Immature natural killer cell (primary cell): Measurements from ENCODE around the gene FANK1. TPM values are rescaled to one million over a fixed set of nuclear protein-coding genes. Genes with fewer than 3 reads are reported as not detected.

Experiments
- DNase-seq, 3 donors: peaks; one replicate each; pipeline ENCODE4 v3.0.0; 2022; ENCODE audit warnings: mixed read lengths in 1 of 3
- H3K27ac Mint-ChIP-seq, 6 donors: one replicate each; pipeline ENCODE4 v1.8.0; 2020; ENCODE audit warnings: mixed read lengths in 6 of 6, mild to moderate bottlenecking in 5 of 6, inconsistent platforms in 4 of 6, moderate library complexity in 3 of 6
- H3K27me3 Mint-ChIP-seq, 3 donors: one replicate each; pipeline ENCODE4 v1.8.0; 2020 to 2021; ENCODE audit warnings: low read depth in 3 of 3, mild to moderate bottlenecking in 3 of 3, mixed read lengths in 3 of 3, moderate library complexity in 3 of 3, inconsistent platforms in 1 of 3
- H3K36me3 Mint-ChIP-seq, 3 donors: one replicate each; pipeline ENCODE4 v1.8.0; 2020; ENCODE audit warnings: mixed read lengths in 3 of 3, inconsistent platforms in 2 of 3, mild to moderate bottlenecking in 2 of 3
- H3K4me1 Mint-ChIP-seq, 2 donors: one replicate each; pipeline ENCODE4 v1.8.0; 2020; ENCODE audit warnings: inconsistent platforms in 2 of 2, mild to moderate bottlenecking in 2 of 2, mixed read lengths in 2 of 2, moderate library complexity in 1 of 2
- H3K4me3 Mint-ChIP-seq, 5 donors: one replicate each; pipeline ENCODE4 v1.8.0; 2020; ENCODE audit warnings: mild to moderate bottlenecking in 5 of 5, mixed read lengths in 5 of 5, inconsistent platforms in 3 of 5, moderate library complexity in 3 of 5
- H3K9me3 Mint-ChIP-seq, 6 donors: one replicate each; pipeline ENCODE4 v1.8.0; 2020; ENCODE audit warnings: mild to moderate bottlenecking in 6 of 6, mixed read lengths in 6 of 6, inconsistent platforms in 4 of 6, moderate library complexity in 3 of 6
- polyA plus RNA-seq, 3 donors: library from polyadenylated mRNA; unstranded; fragments of 300-500 nt; fragmentation: Illumina TruSeq; gene quantifications; one replicate each; pipeline ENCODE4 v1.2.3, GENCODE V29; 2021

FANK1 gene
- polyA plus RNA-seq, 3 donors from 2014 or later: not detected

DNA sequence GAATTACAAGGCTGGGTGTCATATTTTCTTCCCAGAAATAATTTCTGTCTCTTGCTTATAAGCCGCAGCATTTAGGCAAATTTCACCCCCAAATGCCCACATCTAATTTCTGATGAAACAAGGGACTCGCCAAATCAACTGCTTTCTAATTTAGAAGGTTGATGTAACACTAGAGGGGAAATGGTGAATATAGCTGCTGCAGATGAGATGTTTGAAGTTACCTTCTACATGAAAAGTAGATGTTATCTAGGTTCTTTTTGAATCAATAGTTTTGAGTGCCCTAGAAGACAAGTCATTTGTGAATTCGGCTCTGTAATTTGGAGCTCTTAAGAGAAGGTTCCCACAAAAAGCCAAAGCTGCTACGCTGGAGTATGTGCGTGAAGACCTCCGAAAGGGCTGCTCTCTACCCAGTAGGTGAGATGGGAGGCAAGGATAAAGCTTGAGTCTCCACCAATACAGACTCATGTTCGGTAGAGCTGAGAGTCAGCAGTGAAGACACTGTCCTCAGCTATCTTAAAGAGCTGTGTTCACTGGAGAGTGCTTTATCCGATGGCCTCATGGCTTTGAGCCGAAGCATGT is 99.5 kb downstream of the FANK1 start:
- Mint-ChIP-seq H3K9me3 (no peaks in the 10 kb centered on the region), H3K4me1 (peaks cover 19 to 25% of the 10 kb centered on the region in 2 donors), H3K27ac (no peak overlapping the region), H3K4me3 (no peak overlapping the region), H3K27me3 (peaks cover 0 to 10% (median 2%) of the 10 kb centered on the region in 3 donors), H3K36me3 (peaks cover 0 to 7% (median 4%) of the 10 kb centered on the region in 3 donors)
- no peak for DNase-seq

DNA sequence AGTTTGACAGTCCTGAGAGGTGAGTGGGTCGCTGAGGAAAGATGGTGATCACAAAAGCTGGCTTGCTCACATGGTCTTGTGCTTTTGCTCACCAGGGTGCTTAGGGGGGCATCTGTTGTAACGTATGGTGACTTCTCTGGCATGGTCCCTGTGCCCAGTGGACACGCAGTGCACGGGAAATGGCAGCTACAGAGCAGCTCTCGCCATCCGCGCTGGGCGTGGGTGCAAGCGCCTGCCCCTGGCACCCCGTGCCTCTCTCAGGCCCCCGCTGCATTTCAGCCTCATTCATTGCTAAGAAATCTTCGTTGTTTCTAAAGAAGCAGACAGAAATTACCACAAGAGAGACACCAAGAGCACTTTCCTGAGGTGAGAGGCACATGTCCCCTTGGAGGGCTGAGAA is 101.2 kb downstream of the FANK1 start:
- no peak for DNase-seq
- Mint-ChIP-seq H3K27ac (peak overlapping the region in 1 of 6 donors; percentile 15), H3K27me3 (peaks cover 0 to 10% (median 0%) of the 10 kb centered on the region in 3 donors), H3K36me3 (peaks cover 0 to 7% (median 4%) of the 10 kb centered on the region in 3 donors), H3K4me1 (peaks cover 19 to 25% of the 10 kb centered on the region in 2 donors), H3K4me3 (no peak overlapping the region), H3K9me3 (no peaks in the 10 kb centered on the region)

DNA sequence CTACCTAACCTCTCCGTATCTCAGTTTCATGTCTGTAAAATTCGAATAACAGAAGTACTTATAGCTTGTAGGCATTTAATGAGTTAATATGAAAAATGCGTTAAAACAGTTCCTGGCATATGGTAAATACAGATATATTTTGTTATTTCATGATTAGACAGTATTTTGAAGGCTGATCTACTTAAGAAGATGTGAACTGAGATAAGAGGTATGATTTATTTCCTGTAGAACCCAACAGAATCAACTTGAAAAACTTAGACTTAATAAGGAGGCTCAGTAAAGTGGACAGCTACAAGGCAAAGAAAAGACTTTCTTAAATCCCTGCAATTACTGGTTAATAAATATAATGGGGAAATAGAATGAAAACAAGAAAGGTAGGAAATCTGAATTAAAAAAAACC is 103.3 kb downstream of the FANK1 start:
- Mint-ChIP-seq H3K9me3 (no peaks in the 10 kb centered on the region), H3K36me3 (peaks cover 0 to 7% (median 4%) of the 10 kb centered on the region in 3 donors), H3K27ac (peak overlapping the region; percentile 34 to 73 (median 63)), H3K4me1 (peaks cover 19 to 25% of the 10 kb centered on the region in 2 donors), H3K4me3 (peak overlapping the region; percentile 43 to 76 (median 69)), H3K27me3 (peaks cover under 1 to 10% (median 1%) of the 10 kb centered on the region in 3 donors)
- peak in 1 of 3 donors; percentile 17 for DNase-seq

DNA sequence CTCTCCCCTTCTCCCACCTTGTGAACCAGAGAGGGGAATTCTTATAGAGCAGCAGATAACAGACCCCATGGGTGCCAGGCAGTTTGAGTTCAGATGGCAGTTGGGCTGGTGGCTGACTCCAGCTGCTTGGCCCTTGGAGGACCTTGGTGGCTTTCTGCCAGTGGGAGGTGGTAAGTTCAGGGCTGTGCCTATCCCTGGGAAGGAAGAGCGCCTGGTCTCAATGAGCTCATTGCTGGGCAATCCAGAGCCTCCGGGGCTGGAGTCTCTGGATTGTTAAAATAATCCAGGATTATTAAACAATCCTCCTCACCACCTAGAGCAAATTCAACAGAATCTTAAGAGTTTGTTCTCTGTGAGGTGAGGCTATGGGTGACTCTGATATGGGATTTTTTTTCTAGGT is 105.2 kb downstream of the FANK1 start:
- DNase-seq: no peak
- Mint-ChIP-seq H3K27me3 (peaks cover 1 to 10% (median 3%) of the 10 kb centered on the region in 3 donors), H3K27ac (peak overlapping the region in 3 of 6 donors; percentile 3 to 58 (median 35)), H3K9me3 (peaks cover 0 to 2% (median 0%) of the 10 kb centered on the region in 6 donors), H3K36me3 (peaks cover 0 to 5% (median 4%) of the 10 kb centered on the region in 3 donors), H3K4me1 (peaks cover 22 to 34% of the 10 kb centered on the region in 2 donors), H3K4me3 (no peak overlapping the region)

DNA sequence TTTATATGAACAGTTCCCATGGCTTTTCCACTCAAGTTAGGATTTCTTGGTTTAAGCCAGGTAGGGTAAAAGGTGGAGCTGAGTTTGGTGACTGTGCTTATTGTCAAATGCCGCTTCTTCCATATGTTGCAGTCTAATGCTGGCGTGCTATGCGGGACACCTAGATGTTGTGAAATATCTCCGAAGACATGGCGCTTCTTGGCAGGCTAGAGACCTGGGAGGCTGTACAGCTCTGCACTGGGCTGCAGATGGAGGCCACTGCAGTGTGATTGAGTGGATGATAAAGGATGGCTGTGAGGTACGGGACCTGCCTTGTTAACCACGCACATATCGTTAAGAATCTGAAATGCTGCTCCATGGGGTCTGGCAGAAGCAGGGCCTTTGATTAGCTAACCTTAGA is 108.4 kb downstream of the FANK1 start:
- Mint-ChIP-seq H3K27me3 (peaks cover 0 to 3% (median 1%) of the 10 kb centered on the region in 3 donors), H3K4me1 (peaks cover 20 to 36% of the 10 kb centered on the region in 2 donors), H3K9me3 (peaks cover 0 to 2% (median 0%) of the 10 kb centered on the region in 6 donors), H3K4me3 (no peak overlapping the region), H3K36me3 (peaks cover 0 to 4% (median 0%) of the 10 kb centered on the region in 3 donors), H3K27ac (peak overlapping the region in 2 of 6 donors; percentile 14 to 69)
- DNase-seq: no peak

DNA sequence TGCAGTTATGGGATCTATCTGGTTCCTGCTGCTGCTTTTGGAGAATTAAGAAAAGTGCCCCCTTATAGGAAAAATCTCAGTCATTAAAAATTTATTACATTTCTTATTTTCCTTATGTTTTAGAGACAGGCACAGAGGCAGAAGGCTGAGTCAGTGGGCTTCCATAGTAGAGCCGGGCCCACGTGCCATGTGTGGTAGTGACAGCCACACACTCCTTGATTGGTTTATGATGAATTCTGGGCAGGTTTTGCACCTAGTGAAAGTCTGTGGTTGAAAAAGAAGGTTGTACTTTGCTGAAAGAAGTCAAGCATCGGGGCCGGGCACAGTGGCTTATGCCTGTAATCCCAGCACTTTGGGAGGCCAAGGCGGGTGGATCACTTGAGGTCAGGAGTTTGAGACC is 109.9 kb downstream of the FANK1 start:
- Mint-ChIP-seq H3K27ac (peak overlapping the region in 5 of 6 donors; percentile 3 to 67 (median 64)), H3K4me3 (no peak overlapping the region), H3K4me1 (peaks cover 27 to 44% of the 10 kb centered on the region in 2 donors), H3K9me3 (peaks cover 0 to 2% (median 0%) of the 10 kb centered on the region in 6 donors), H3K36me3 (peaks cover 0 to 4% (median 0%) of the 10 kb centered on the region in 3 donors), H3K27me3 (peaks cover 0 to 3% (median 1%) of the 10 kb centered on the region in 3 donors)
- peak in 1 of 3 donors; percentile 40 for DNase-seq

DNA sequence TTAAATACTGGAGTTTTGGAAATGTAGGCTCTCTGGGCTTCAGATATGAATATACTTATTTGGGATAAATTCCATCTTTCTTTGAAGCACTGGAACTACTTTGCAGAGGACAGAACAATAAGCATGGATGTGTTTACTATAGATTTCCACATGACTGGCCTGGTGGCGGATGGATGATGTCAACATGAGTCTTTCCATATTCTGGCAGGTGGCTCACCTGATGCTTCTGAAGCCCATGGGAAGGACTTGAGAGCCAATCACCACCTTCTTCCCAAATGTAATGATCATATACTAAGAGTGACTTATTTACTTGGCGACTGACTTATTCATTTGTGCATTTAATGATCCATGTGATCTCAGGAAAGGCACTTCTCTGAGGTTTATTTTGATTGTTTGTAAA is 110.5 kb downstream of the FANK1 start:
- Mint-ChIP-seq H3K27ac (peak overlapping the region in 4 of 6 donors; percentile 3 to 60 (median 27)), H3K27me3 (peaks cover 0 to 5% (median 3%) of the 10 kb centered on the region in 3 donors), H3K36me3 (peaks cover 0 to 4% (median 0%) of the 10 kb centered on the region in 3 donors), H3K9me3 (peaks cover 0 to 2% (median 0%) of the 10 kb centered on the region in 6 donors), H3K4me1 (peaks cover 34 to 50% of the 10 kb centered on the region in 2 donors), H3K4me3 (no peak overlapping the region)
- no peak for DNase-seq

DNA sequence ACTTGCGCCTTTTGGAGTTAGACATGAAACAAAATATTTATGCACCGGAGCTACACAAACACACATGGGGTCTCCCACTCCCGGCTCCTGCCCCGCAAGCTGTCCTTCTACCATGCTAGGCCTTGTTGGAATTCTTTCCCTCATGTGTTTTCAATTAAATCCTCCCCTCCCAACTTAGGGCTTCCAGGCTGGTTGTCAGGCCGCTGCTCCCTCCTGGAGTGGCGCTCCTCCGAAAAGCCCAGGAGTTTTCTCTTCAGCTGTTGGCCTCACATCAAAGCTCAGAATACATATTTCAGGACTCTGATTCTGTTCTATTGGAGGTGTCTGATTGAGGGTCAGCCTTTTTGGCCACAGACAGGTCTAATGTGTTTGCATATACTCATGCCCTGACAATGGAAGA is 113.3 kb downstream of the FANK1 start:
- Mint-ChIP-seq H3K9me3 (peaks cover 0 to 2% (median 0%) of the 10 kb centered on the region in 6 donors), H3K4me3 (peak overlapping the region in 1 of 5 donors; percentile 7), H3K4me1 (peaks cover 58 to 75% of the 10 kb centered on the region in 2 donors), H3K27me3 (peaks cover 0 to 4% (median 3%) of the 10 kb centered on the region in 3 donors), H3K36me3 (peaks cover 0 to 4% (median 0%) of the 10 kb centered on the region in 3 donors), H3K27ac (peak overlapping the region in 4 of 6 donors; percentile 70 to 97 (median 74))
- DNase-seq: no peak

DNA sequence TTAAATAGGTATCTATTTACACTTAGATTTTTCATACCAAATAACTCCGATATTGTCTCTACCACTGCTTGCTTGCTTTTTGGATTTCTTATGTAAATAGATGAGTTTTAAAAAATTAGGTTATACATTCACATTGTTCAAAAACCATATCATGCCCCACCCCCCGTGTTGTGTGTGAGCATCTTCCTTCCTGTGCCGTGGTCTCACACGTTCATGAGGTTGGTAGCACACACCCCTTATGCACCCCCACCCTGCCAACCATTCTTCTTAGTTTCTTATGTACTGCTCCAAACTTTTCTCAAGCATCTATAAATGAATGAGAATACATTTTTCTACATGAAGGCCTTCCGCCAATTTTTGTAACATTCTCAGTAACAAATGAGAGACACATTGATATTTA is 115.6 kb downstream of the FANK1 start:
- Mint-ChIP-seq H3K36me3 (peaks cover 0 to 4% (median 0%) of the 10 kb centered on the region in 3 donors), H3K27ac (peak overlapping the region; percentile 92 to 98 (median 97)), H3K4me1 (peaks cover 53 to 62% of the 10 kb centered on the region in 2 donors), H3K4me3 (peak overlapping the region; percentile 80 to 91 (median 82)), H3K27me3 (peaks cover 0 to 4% (median 0%) of the 10 kb centered on the region in 3 donors), H3K9me3 (no peaks in the 10 kb centered on the region)
- DNase-seq: peak; percentile 76 to 82 (median 80)

DNA sequence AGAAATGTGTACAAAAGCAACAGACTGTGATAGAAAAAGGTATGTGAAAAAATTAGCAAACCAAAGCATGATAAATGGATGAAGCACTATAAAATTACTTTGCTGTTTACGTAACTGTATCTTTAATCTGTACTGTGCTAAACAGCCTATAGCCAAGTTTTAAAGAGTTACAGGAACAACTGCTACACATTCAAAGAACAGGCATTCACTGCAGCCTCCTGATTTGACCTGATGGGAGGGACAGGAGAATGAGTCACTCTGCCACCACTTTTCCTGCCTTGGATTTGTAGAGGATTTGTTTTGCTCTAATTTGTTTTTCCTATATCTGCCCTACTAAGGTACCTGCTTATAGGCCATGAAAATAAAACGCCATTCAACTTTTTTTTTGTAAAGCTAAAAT is 116.1 kb downstream of the FANK1 start:
- Mint-ChIP-seq H3K36me3 (peaks cover 0 to 4% (median 0%) of the 10 kb centered on the region in 3 donors), H3K27ac (peak overlapping the region; percentile 92 to 98 (median 97)), H3K9me3 (no peaks in the 10 kb centered on the region), H3K4me3 (peak overlapping the region; percentile 80 to 91 (median 82)), H3K27me3 (peaks cover 0 to 4% (median 0%) of the 10 kb centered on the region in 3 donors), H3K4me1 (peaks cover 54 to 58% of the 10 kb centered on the region in 2 donors)
- peak in 1 of 3 donors; percentile 9 for DNase-seq

DNA sequence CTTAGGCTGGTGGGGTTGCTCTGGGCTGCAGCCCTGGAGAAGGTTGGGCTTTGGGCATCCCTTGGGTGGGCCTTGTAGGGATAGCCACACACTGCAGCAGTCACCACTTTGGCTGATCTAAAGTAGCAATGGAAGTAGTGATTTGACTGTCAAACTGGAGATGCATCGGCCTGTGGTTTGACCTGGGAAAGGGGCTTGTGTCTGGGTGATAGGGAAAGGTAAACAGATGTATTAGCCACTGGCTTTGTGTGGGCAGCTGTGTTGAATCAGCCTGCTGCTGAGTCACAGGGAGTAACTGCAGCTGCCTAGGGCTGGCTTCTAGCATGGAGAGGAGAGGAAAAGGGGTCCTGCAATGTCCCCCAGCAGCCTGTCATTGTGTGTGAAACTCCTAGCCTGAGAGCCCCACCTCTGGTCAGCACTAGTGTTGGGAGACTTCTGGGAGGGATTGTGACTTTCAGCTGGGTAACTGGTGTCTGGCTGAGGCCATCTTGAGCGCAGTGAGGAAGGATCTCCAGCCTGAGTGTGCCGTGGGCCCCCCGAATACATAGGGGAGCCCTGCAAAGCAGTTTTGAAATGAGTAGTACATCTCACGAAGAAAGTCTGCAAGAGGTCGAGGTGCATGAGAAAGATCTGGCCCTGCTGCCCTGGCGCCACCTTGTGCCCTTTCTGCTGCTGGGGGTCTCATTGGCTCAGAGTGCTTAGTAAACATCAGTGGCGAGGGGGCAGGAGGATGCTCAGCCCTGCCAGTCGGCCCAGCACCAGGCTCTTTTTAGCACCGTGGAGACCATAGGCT is 117.3 kb downstream of the FANK1 start:
- Mint-ChIP-seq H3K4me3 (peak overlapping the region; percentile 0 to 83 (median 53)), H3K9me3 (peaks cover 0 to under 1% (median 0%) of the 10 kb centered on the region in 6 donors), H3K4me1 (peaks cover 51 to 57% of the 10 kb centered on the region in 2 donors), H3K36me3 (peaks cover 0 to 4% (median 0%) of the 10 kb centered on the region in 3 donors), H3K27me3 (peaks cover 0 to 6% (median 0%) of the 10 kb centered on the region in 3 donors), H3K27ac (peak overlapping the region; percentile 92 to 98 (median 97))
- peak; percentile 46 to 59 (median 47) for DNase-seq

DNA sequence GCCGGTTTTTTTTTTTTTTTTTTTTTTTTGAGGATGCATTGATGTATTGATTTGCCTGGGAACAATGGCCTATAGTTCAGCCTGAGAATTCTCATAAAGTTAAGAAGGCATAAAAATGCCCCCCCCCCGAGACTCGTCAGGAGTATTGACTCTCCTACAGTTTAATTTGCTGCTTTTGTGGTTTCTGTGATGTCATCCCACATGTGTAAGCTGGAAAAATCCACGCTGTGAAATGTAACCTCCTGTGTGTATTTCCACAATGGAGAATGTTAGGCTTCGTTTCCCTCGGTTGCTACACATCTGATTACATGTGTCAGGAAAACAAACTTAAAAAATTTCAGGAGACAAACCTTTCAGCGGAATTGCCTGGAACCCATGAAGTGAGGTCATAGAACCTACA is 117.9 kb downstream of the FANK1 start:
- H3K4me1 Mint-ChIP-seq: peaks cover 47 to 51% of the 10 kb centered on the region in 2 donors
- DNase-seq: no peak
- H3K9me3 Mint-ChIP-seq: peaks cover 0 to 2% (median 0%) of the 10 kb centered on the region in 6 donors
- H3K36me3 Mint-ChIP-seq: peaks cover 0 to 4% (median 0%) of the 10 kb centered on the region in 3 donors
- peaks cover 0 to 6% (median 2%) of the 10 kb centered on the region in 3 donors for H3K27me3 Mint-ChIP-seq
- peak overlapping the region in 4 of 6 donors; percentile 92 to 98 (median 97) for H3K27ac Mint-ChIP-seq
- peak overlapping the region in 1 of 5 donors; percentile 48 for H3K4me3 Mint-ChIP-seq

DNA sequence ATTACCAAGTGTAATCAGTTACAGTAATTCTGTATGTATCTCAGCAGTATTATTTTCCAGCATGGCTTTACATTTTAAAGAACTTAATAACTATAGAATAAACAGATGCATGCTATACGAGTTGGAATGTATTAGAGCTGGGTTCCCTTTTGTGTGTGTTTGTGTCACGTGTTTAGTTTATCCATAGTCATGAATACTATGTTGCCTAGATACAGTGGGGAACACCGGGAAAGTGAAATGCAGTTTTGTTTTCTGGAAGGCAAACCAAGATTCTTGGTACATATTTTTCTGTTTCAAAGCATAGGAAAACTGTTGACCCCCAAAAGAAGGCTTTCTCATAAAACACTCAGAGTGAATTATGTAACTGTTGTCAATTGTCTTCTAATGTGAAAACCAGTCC is 119.0 kb downstream of the FANK1 start:
- peaks cover 40% of the 10 kb centered on the region in 2 donors for H3K4me1 Mint-ChIP-seq

More for the DNA sequence above, 119.0 kb downstream of the FANK1 start:
- no peak for DNase-seq
- H3K36me3 Mint-ChIP-seq: peaks cover 0 to 4% (median 0%) of the 10 kb centered on the region in 3 donors
- H3K9me3 Mint-ChIP-seq: peaks cover 0 to 2% (median 0%) of the 10 kb centered on the region in 6 donors
- H3K27ac Mint-ChIP-seq: peak overlapping the region in 2 of 6 donors; percentile 58 to 97
- no peak overlapping the region for H3K4me3 Mint-ChIP-seq
- H3K27me3 Mint-ChIP-seq: peaks cover 0 to 6% (median 2%) of the 10 kb centered on the region in 3 donors
